Left ventricle myocardium inferior (tissue), 1 donor: ENCODE measurements around the gene SGK2. TPM values are rescaled to one million over a fixed set of nuclear protein-coding genes. Genes with fewer than 3 reads are reported as not detected.
"Not testable (repeated sequence)": the region's sequence is repeated elsewhere in the genome, so short reads cannot be mapped to it uniquely, and the experiment has no call there.

Experiments
- DNase-seq: peaks from one replicate; pipeline ENCODE4 v3.0.0-alpha.2; 2020
- H3K27ac ChIP-seq: fragments of 200-600 bp; replicated peaks from 2 replicates; pipeline ENCODE4 v1.8.0; 2021
- H3K27me3 ChIP-seq: fragments of 200-600 bp; 2 replicates; pipeline ENCODE4 v1.8.0; 2021; ENCODE audit warnings: low read depth
- H3K36me3 ChIP-seq: fragments of 200-600 bp; 2 replicates; pipeline ENCODE4 v1.8.0; 2021
- H3K4me1 ChIP-seq: fragments of 200-600 bp; 2 replicates; pipeline ENCODE4 v1.8.0; 2021
- H3K4me3 ChIP-seq: fragments of 200-600 bp; 2 replicates; pipeline ENCODE4 v1.8.0; 2021; ENCODE audit warnings: mild to moderate bottlenecking, moderate library complexity
- H3K9me3 ChIP-seq: fragments of 200-600 bp; replicated peaks from 2 replicates; pipeline ENCODE4 v1.8.0; 2021
- intact Hi-C: fragments of 100-400 bp; cut with micrococcal nuclease; formaldehyde crosslinking; loops from one replicate; pipeline ENCODE4 v1.11.0; 2022
- total RNA-seq: library from RNA; stranded (reverse); fragmentation: NEBNext Ultra II Directional; extraction: Animal tissue kit (Norgen Biotek cat#: 25700); gene quantifications from one replicate; pipeline ENCODE4 v1.2.1, GENCODE V29; 2021
- TF ChIP-seq, protein P1 (sequence below): fragments of 200-600 bp; IDR thresholded peaks from 2 replicates; pipeline ENCODE4 v1.8.0; 2021; ENCODE audit warnings: antibody characterized with exemption, mild to moderate bottlenecking, borderline replicate concordance
- donor health status: DM: no; HTN: yes; CAD: no; lungs with severe emphysema.

The SGK2 gene
- total RNA-seq, 1 donor from 2014 or later: 0.30 TPM

DNA sequence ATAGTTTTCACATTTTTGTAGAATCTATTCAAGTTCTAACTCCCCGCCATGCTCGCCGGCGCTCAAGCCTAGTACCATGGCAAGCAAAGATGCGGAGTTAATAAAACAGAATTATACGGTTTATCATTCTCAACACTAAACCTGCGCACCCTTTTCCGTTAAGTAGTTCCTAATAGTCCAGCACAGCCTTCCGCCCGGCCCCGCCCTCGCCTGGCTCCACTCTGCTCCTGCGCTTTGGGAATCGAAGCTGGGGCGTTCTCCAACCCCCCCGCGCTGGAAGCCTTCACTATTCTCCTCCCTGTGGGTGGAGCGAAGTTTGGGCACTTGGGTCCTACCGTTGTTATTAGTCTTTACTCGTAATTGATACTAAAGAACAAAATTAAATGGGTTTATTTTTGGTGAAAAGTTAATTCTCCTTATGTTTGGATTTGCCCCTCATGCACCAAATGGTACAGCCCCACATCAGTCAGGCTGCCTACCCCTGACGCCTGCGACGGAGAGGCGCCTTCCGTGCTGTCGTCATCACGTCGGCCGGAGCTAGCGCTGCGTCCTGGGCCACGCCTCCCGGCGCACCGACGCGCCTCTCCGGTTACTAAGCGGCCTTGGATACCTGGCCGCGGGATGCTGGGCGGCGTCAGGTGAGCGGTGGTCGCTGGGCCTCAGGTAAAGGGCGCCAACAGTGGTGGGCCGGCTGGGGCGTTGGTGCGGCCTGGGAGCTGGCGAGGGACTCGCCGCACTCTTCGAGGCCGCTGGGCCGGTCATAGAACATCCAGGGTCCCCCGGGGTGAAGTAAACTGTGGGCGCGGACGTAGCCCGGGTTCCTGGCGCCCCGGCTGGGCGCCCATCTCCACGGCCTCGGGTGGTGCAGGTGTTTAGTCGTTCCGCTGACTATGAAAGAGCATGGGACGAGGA is 31.8 kb downstream of the SGK2 start, which contains the start of gene IFT52:
IFT52 (plus strand) TSS at position 546 of the 912 bp plus-strand sequence. CDS start 3,762 bp downstream, outside the sequence.
- Histone ChIP-seq H3K9me3 (no peaks in the 10 kb centered on the region), H3K36me3 (peaks cover 16% of the 10 kb centered on the region), H3K27ac (peak within 1 kb of the TSS; percentile 84), H3K4me1 (peaks cover 22% of the 10 kb centered on the region), H3K27me3 (no peaks in the 10 kb centered on the region), H3K4me3 (peak within 1 kb of the TSS; percentile 90)
- intact Hi-C loops: no loop called here
- peak; percentile 95 for DNase-seq
- TF ChIP-seq, protein P1, sequence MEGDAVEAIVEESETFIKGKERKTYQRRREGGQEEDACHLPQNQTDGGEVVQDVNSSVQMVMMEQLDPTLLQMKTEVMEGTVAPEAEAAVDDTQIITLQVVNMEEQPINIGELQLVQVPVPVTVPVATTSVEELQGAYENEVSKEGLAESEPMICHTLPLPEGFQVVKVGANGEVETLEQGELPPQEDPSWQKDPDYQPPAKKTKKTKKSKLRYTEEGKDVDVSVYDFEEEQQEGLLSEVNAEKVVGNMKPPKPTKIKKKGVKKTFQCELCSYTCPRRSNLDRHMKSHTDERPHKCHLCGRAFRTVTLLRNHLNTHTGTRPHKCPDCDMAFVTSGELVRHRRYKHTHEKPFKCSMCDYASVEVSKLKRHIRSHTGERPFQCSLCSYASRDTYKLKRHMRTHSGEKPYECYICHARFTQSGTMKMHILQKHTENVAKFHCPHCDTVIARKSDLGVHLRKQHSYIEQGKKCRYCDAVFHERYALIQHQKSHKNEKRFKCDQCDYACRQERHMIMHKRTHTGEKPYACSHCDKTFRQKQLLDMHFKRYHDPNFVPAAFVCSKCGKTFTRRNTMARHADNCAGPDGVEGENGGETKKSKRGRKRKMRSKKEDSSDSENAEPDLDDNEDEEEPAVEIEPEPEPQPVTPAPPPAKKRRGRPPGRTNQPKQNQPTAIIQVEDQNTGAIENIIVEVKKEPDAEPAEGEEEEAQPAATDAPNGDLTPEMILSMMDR: no peak

DNA sequence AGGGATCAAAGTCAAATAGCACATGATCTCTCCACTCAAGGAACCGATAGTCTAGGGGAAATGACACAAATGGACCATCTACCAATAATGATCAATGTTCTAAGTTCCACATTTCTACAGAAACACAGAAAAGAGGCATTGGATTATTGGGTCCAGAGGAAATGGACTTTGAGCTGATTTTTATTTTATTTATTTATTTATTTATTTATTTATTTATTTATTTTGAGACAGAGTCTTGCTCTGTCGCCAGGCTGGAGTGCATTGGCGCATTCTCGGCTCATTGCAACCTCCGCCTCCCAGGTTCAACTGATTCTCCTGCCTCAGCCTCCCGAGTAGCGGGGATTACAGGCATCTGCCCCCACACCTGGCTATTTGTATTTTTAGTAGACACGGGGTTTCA is 43.1 kb downstream of the SGK2 start:
- intact Hi-C loops, H3K27me3 ChIP-seq, H3K9me3 ChIP-seq, DNase-seq, H3K27ac ChIP-seq, H3K4me3 ChIP-seq, H3K4me1 ChIP-seq: not testable (repeated sequence)
- H3K36me3 ChIP-seq: peaks cover 63% of the 10 kb centered on the region

DNA sequence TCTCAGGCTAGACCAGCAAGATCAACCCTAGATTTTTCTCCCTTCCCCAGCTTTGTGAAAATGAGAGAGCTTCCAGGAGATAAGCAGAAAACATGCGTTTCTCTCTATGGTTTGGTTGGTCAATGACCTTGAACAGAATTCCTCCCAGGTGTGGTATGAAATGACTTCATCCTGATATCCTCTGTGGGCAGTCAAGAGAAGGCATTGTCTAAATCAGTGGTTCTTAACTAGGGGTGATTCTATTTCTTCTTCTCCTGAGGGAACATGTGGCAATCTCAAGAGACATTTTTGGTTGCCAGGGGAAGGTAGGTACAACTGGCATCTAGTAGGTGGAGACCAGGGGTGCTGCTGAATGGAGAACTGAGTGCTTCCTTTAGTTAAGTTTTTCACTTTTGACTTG is 44.3 kb downstream of the SGK2 start:
- intact Hi-C loops: no loop called here
- TF ChIP-seq, protein P1: no peak
- Histone ChIP-seq H3K27me3 (no peaks in the 10 kb centered on the region), H3K9me3 (no peaks in the 10 kb centered on the region), H3K4me1 (no peaks in the 10 kb centered on the region), H3K4me3 (no peak overlapping the region), H3K36me3 (peaks cover 51% of the 10 kb centered on the region), H3K27ac (no peak overlapping the region)
- no peak for DNase-seq

DNA sequence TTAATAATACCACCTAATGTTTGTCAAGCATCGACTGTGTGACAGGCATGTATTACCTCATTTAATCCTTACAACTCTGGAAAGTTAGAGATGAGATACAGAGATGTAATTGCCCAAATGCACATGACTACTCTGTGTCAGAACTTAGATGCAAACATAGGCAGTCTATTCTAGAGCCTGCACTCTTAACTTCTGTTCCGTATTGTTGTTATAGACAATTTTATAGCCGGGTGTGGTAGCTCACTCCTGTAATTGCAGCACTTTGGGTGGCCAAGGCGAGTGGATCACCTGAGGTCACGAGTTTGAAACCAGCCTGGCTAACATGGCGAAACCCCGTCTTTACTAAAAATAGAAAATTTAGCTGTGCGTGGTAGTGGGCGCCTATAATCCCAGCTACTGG is 46.9 kb downstream of the SGK2 start:
- Histone ChIP-seq H3K36me3 (peaks cover 33% of the 10 kb centered on the region), H3K27me3 (no peaks in the 10 kb centered on the region), H3K9me3 (no peaks in the 10 kb centered on the region), H3K27ac (no peak overlapping the region), H3K4me1 (no peaks in the 10 kb centered on the region), H3K4me3 (no peak overlapping the region)
- TF ChIP-seq, protein P1: no peak
- DNase-seq: no peak
- intact Hi-C loops: no loop called here

DNA sequence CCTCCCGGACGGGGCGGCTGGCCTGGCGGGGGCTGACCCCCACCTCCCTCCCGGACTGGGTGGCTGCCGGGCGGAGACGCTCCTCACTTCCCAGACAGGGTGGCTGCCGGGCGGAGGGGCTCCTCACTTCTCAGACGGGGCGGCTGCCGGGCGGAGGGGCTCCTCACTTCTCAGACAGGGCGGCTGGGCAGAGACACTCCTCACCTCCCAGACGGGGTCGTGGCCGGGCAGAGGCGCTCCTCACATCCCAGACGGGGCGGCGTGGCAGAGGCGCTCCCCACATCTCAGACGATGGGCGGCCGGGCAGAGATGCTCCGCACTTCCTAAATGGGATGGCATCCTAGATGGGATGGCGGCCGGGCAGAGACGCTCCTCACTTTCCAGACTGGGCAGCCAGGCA is 48.5 kb downstream of the SGK2 start:
- H3K27ac ChIP-seq, H3K4me3 ChIP-seq, DNase-seq, intact Hi-C loops, H3K9me3 ChIP-seq, H3K4me1 ChIP-seq, H3K27me3 ChIP-seq: not testable (repeated sequence)
- H3K36me3 ChIP-seq: peaks cover 41% of the 10 kb centered on the region

DNA sequence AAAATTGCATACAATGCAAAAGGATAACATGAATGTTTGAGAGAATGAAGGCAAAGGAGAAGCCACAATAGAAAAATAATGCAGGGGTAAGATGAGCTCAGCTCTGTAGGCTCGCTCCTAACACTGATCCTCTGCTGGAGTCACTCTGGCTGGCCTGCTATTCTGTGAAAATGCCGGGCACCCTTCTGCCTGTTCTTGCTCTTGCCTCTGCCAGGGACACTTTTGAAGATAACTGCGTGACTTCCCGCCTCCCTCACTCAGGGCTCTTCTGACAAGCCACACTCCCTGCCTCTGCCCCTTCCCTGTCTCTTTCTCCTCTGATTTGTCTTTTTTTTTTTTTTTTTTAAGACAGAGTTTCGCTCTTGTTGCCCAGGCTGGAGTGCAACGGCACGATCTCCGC is 72.8 kb downstream of the SGK2 start:
- H3K36me3 ChIP-seq: peaks cover 89% of the 10 kb centered on the region
- intact Hi-C loops: no loop called here
- H3K27ac ChIP-seq: no peak overlapping the region
- no peaks in the 10 kb centered on the region for H3K27me3 ChIP-seq
- no peaks in the 10 kb centered on the region for H3K4me1 ChIP-seq
- DNase-seq: no peak
- TF ChIP-seq, protein P1: no peak
- H3K9me3 ChIP-seq: no peaks in the 10 kb centered on the region
- H3K4me3 ChIP-seq: no peak overlapping the region

Other genes starting within 250 kb of the SGK2 start
- 58.7 TPM for gene SRSF6, start 101.1 kb upstream of the SGK2 start, total RNA-seq
- 4.0 TPM for gene L3MBTL1, start 51.3 kb upstream of the SGK2 start, total RNA-seq
- 6.6 TPM for gene IFT52, start 31.9 kb downstream of the SGK2 start, total RNA-seq
- 0.44 TPM for gene MYBL2, start 108.1 kb downstream of the SGK2 start, total RNA-seq
- not detected for gene GTSF1L, start 168.0 kb downstream of the SGK2 start, total RNA-seq